Purkinje cell (primary cell): ENCODE measurements around the gene NDN. TPM values are rescaled to one million over a fixed set of nuclear protein-coding genes. Genes with fewer than 3 reads are reported as not detected.

Experiments used
- polyA plus RNA-seq: library from polyadenylated mRNA; unstranded; fragments of >200 nt; fragmentation: Nextera tagmentation; gene quantifications from 2 replicates; pipeline ENCODE4 v1.2.1, GENCODE V29; 2014

NDN gene
- polyA plus RNA-seq, result 23.8 and 34.9 TPM in 2 replicates

GRCh38 chr15:23687143-23687470, at the start of gene NDN:
NDN (minus strand) TSS chr15:23687305; CDS start chr15:23687217, 88 bp downstream.

GRCh38 chr15:23647421-23648370, 39.4 kb downstream of the NDN start, which contains the start of gene MAGEL2:
MAGEL2 (minus strand) TSS chr15:23647867; CDS start chr15:23647742, 125 bp downstream.

Other genes with a start within 250 kb of the NDN start
- not detected in 2 replicates for gene GOLGA6L2, start 240.1 kb downstream of the NDN start, polyA plus RNA-seq
- gene MKRN3, start 121.6 kb downstream of the NDN start, polyA plus RNA-seq, result 6.7 and 14.7 TPM in 2 replicates
- 0.18 and 0.98 TPM in 2 replicates for gene MAGEL2, start 39.4 kb downstream of the NDN start, polyA plus RNA-seq